Left ventricle myocardium inferior (tissue), 1 donor: ENCODE results near the gene CYB5R4. TPM values are rescaled to one million over a fixed set of nuclear protein-coding genes. Genes with fewer than 3 reads are reported as not detected.

Source experiments
- DNase-seq: peaks from one replicate; pipeline ENCODE4 v3.0.0-alpha.2; 2020
- H3K27ac ChIP-seq: fragments of 200-600 bp; replicated peaks from 2 replicates; pipeline ENCODE4 v1.8.0; 2021
- H3K27me3 ChIP-seq: fragments of 200-600 bp; 2 replicates; pipeline ENCODE4 v1.8.0; 2021; ENCODE audit warnings: low read depth
- H3K36me3 ChIP-seq: fragments of 200-600 bp; 2 replicates; pipeline ENCODE4 v1.8.0; 2021
- H3K4me1 ChIP-seq: fragments of 200-600 bp; 2 replicates; pipeline ENCODE4 v1.8.0; 2021
- H3K4me3 ChIP-seq: fragments of 200-600 bp; 2 replicates; pipeline ENCODE4 v1.8.0; 2021; ENCODE audit warnings: mild to moderate bottlenecking, moderate library complexity
- H3K9me3 ChIP-seq: fragments of 200-600 bp; replicated peaks from 2 replicates; pipeline ENCODE4 v1.8.0; 2021
- CTCF ChIP-seq: fragments of 200-600 bp; IDR thresholded peaks from 2 replicates; pipeline ENCODE4 v1.8.0; 2021; ENCODE audit warnings: antibody characterized with exemption, mild to moderate bottlenecking, borderline replicate concordance
- intact Hi-C: fragments of 100-400 bp; cut with micrococcal nuclease; formaldehyde crosslinking; loops from one replicate; pipeline ENCODE4 v1.11.0; 2022
- total RNA-seq: library from RNA; stranded (reverse); fragmentation: NEBNext Ultra II Directional; extraction: Animal tissue kit (Norgen Biotek cat#: 25700); gene quantifications from one replicate; pipeline ENCODE4 v1.2.1, GENCODE V29; 2021
- donor health status: DM: no; HTN: yes; CAD: no; lungs with severe emphysema.

The CYB5R4 gene
- total RNA-seq, 1 donor from 2014 or later = 14.5 TPM

DNA sequence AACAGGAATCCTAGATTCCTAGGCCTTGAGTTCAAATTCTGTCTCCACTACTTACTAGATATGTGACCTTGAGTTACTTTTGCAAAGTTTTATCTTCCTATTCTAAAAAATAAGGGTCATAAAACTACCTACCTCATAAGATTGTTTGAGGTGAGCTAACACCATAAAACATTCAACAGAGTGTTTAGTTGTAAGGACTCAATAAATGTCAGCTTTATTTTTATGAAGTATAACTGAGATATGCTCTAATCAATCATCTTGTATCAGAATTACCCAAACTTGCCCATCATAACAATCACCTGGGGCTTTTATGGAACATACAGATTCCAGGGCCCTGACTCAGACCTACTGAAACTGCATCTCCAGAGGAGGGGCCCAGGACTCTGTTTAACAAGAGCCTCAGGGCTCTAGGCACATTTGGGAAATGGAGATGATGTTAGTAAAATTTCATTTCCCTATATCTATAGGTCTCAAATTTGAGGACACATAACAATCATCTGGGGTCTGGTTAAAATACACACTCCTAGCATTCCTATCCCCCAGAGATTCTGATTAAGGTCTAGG is 138.6 kb downstream of the CYB5R4 start:
- Histone ChIP-seq H3K9me3 (peaks cover 5% of the 10 kb centered on the region), H3K4me3 (no peak overlapping the region), H3K27me3 (peaks cover 7% of the 10 kb centered on the region), H3K36me3 (no peaks in the 10 kb centered on the region), H3K27ac (no peak overlapping the region), H3K4me1 (no peaks in the 10 kb centered on the region)
- DNase-seq = no peak
- intact Hi-C loops = no loop called here
- no peak for TF ChIP-seq CTCF

GRCh38 chr6:84001119-84001518 is 141.6 kb downstream of the CYB5R4 start:
- Histone ChIP-seq H3K9me3 (peaks cover 3% of the 10 kb centered on the region), H3K27ac (no peak overlapping the region), H3K4me3 (no peak overlapping the region), H3K4me1 (no peaks in the 10 kb centered on the region), H3K27me3 (peaks cover 22% of the 10 kb centered on the region), H3K36me3 (no peaks in the 10 kb centered on the region)
- intact Hi-C loops = no loop called here
- no peak for TF ChIP-seq CTCF
- no peak for DNase-seq

- no peaks in the 10 kb centered on the region for H3K4me1 ChIP-seq
- no peak for TF ChIP-seq CTCF
- no peaks in the 10 kb centered on the region for H3K9me3 ChIP-seq
- no peaks in the 10 kb centered on the region for H3K36me3 ChIP-seq
- intact Hi-C loops = no loop called here
- peaks cover 22% of the 10 kb centered on the region for H3K27me3 ChIP-seq
- H3K4me3 ChIP-seq = no peak overlapping the region
- no peak for DNase-seq
- H3K27ac ChIP-seq = no peak overlapping the region
Observed at GRCh38 chr6:84002226-84002625, 142.7 kb downstream of the CYB5R4 start.

- TF ChIP-seq CTCF = no peak
- no peaks in the 10 kb centered on the region for H3K9me3 ChIP-seq
- intact Hi-C loops = no loop called here
- no peak overlapping the region for H3K27ac ChIP-seq
- DNase-seq = no peak
- no peaks in the 10 kb centered on the region for H3K4me1 ChIP-seq
- H3K27me3 ChIP-seq = peaks cover 22% of the 10 kb centered on the region
- H3K4me3 ChIP-seq = no peak overlapping the region
- no peaks in the 10 kb centered on the region for H3K36me3 ChIP-seq
Observed at GRCh38 chr6:84003131-84003530, 143.6 kb downstream of the CYB5R4 start.

GRCh38 chr6:84003654-84004053 is 144.2 kb downstream of the CYB5R4 start:
- no peak for TF ChIP-seq CTCF
- no peak for DNase-seq
- Histone ChIP-seq H3K27me3 (peaks cover 22% of the 10 kb centered on the region), H3K4me3 (no peak overlapping the region), H3K9me3 (no peaks in the 10 kb centered on the region), H3K4me1 (no peaks in the 10 kb centered on the region), H3K27ac (no peak overlapping the region), H3K36me3 (no peaks in the 10 kb centered on the region)
- intact Hi-C loops = no loop called here

DNA sequence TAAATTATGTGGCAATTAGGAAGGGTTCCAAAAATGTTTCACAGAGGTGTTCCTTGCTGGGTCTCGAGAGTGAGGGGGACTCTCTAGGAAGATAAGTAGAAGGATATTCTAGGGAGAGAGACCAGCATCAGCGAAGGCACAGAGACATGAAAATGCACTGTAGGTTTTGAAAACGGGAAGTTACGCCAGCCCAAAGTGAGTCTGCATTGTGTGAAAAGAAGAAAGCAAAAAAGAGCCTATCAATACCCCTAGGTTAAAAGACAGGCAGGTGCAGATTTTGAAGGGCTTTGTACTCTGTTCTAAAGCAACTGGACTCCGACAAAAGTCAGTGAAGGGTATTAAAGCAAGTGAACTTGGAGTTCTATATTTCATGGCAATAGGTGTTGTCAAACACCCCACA is 148.4 kb downstream of the CYB5R4 start:
- H3K9me3 ChIP-seq = no peaks in the 10 kb centered on the region
- H3K4me3 ChIP-seq = no peak overlapping the region
- no peak for DNase-seq
- H3K27me3 ChIP-seq = peaks cover 15% of the 10 kb centered on the region
- no peak for TF ChIP-seq CTCF
- H3K36me3 ChIP-seq = no peaks in the 10 kb centered on the region
- intact Hi-C loops = no loop called here
- H3K4me1 ChIP-seq = no peaks in the 10 kb centered on the region
- H3K27ac ChIP-seq = no peak overlapping the region
